Measurements from ENCODE around the gene SMPDL3A.

DNA sequence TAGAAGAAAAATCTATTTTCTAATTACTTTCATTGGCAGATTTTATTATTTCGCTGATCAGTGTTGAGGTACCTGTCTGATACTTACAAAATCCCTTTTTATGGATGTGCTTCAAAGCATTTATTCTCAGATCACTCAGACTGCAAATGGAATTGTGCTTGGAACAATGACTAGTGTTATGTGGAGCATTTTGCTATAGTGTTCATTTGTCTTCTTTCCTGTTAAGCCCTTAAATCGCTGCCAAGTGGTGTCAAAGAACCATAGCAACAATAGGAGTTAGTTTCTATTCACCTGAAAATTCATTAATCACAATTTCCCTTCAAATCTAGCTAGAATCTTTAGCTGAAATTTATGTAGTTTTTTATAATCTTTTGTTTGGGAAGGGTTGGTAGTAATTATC, 29.8 kb downstream of the SMPDL3A start:
- no peak for TF ChIP-seq EZH2phosphoT487 (IDR thresholded peaks at IDR 0.05; ENCODE audit: low read depth, severe bottlenecking, unreplicated experiment)
- TF ChIP-seq, protein P1, sequence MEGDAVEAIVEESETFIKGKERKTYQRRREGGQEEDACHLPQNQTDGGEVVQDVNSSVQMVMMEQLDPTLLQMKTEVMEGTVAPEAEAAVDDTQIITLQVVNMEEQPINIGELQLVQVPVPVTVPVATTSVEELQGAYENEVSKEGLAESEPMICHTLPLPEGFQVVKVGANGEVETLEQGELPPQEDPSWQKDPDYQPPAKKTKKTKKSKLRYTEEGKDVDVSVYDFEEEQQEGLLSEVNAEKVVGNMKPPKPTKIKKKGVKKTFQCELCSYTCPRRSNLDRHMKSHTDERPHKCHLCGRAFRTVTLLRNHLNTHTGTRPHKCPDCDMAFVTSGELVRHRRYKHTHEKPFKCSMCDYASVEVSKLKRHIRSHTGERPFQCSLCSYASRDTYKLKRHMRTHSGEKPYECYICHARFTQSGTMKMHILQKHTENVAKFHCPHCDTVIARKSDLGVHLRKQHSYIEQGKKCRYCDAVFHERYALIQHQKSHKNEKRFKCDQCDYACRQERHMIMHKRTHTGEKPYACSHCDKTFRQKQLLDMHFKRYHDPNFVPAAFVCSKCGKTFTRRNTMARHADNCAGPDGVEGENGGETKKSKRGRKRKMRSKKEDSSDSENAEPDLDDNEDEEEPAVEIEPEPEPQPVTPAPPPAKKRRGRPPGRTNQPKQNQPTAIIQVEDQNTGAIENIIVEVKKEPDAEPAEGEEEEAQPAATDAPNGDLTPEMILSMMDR (IDR thresholded peaks at IDR 0.05; ENCODE audit: poor library complexity): no peak
- no peak for TF ChIP-seq EZH2 (IDR thresholded peaks at IDR 0.05; ENCODE audit: borderline replicate concordance)
